Measurements from ENCODE around the gene KRT1.

KRT1 gene

GRCh38 chr12:52632656-52633055, 47.6 kb downstream of the KRT1 start:
- TF ChIP-seq CTCF (conservative IDR thresholded peaks at IDR 0.05; ENCODE audit: control insufficient read depth, insufficient read depth, low read depth, low read length), result no peak
- no peak for DNase-seq (ENCODE audit: low read depth)
- H3K4me3 ChIP-seq (ENCODE audit: control insufficient read depth, low read depth, low read length), result no peak overlapping the region

- no peak for DNase-seq (ENCODE audit: low read depth)
- no peak overlapping the region for H3K4me3 ChIP-seq (ENCODE audit: control insufficient read depth, low read depth, low read length)
- no peak for TF ChIP-seq CTCF (conservative IDR thresholded peaks at IDR 0.05; ENCODE audit: control insufficient read depth, insufficient read depth, low read depth, low read length)
Measured at GRCh38 chr12:52631676-52632459, 48.3 kb downstream of the KRT1 start.

GRCh38 chr12:52631264-52631663, 48.9 kb downstream of the KRT1 start:
- DNase-seq (ENCODE audit: low read depth), result no peak
- no peak for TF ChIP-seq CTCF (conservative IDR thresholded peaks at IDR 0.05; ENCODE audit: control insufficient read depth, insufficient read depth, low read depth, low read length)
- H3K4me3 ChIP-seq (ENCODE audit: control insufficient read depth, low read depth, low read length), result no peak overlapping the region

GRCh38 chr12:52630599-52631200, 49.5 kb downstream of the KRT1 start:
- DNase-seq (ENCODE audit: low read depth), result no peak
- no peak for TF ChIP-seq CTCF (conservative IDR thresholded peaks at IDR 0.05; ENCODE audit: control insufficient read depth, insufficient read depth, low read depth, low read length)

GRCh38 chr12:52630008-52630500, 50.2 kb downstream of the KRT1 start:
- H3K4me3 ChIP-seq (ENCODE audit: control insufficient read depth, low read depth, low read length), result no peak overlapping the region
- no peak for DNase-seq (ENCODE audit: low read depth)
- TF ChIP-seq CTCF (conservative IDR thresholded peaks at IDR 0.05; ENCODE audit: control insufficient read depth, insufficient read depth, low read depth, low read length), result no peak

More at GRCh38 chr12:52630599-52631200, 49.5 kb downstream of the KRT1 start:
- no peak overlapping the region for H3K4me3 ChIP-seq (ENCODE audit: control insufficient read depth, low read depth, low read length)

- no peak overlapping the region for H3K4me3 ChIP-seq (ENCODE audit: control insufficient read depth, low read depth, low read length)
- no peak for DNase-seq (ENCODE audit: low read depth)
- TF ChIP-seq CTCF (conservative IDR thresholded peaks at IDR 0.05; ENCODE audit: control insufficient read depth, insufficient read depth, low read depth, low read length), result no peak
Measured at GRCh38 chr12:52629281-52630007, 50.8 kb downstream of the KRT1 start.
